Chondrocyte (in vitro differentiated cells): Measurements from ENCODE around the gene RAB11FIP3. TPM values are rescaled to one million over a fixed set of nuclear protein-coding genes. Genes with fewer than 3 reads are reported as not detected.
"Not testable (repeated sequence)": the region's sequence is repeated elsewhere in the genome, so short reads cannot be mapped to it uniquely, and the experiment has no call there.

Experiments used
- DNase-seq: peaks from one replicate; pipeline ENCODE4 v3.0.0; 2021; ENCODE audit warnings: mixed read lengths, low spot score
- H3K27ac Mint-ChIP-seq: one replicate; pipeline ENCODE4 v1.8.0; 2021; ENCODE audit warnings: mild to moderate bottlenecking, moderate library complexity, mixed read lengths; ENCODE audit not compliant: unreplicated experiment
- H3K27me3 Mint-ChIP-seq: 2 replicates; pipeline ENCODE4 v1.8.0; 2021; ENCODE audit warnings: low read depth, mixed read lengths
- H3K36me3 Mint-ChIP-seq: 2 replicates; pipeline ENCODE4 v1.8.0; 2021; ENCODE audit warnings: low read depth, mixed read lengths
- H3K4me1 Mint-ChIP-seq: 2 replicates; pipeline ENCODE4 v1.8.0; 2021; ENCODE audit warnings: low read depth, mild to moderate bottlenecking, mixed read lengths
- H3K4me3 Mint-ChIP-seq: one replicate; pipeline ENCODE4 v1.8.0; 2021; ENCODE audit warnings: mild to moderate bottlenecking, moderate library complexity, mixed read lengths; ENCODE audit not compliant: unreplicated experiment
- H3K9me3 Mint-ChIP-seq: 2 replicates; pipeline ENCODE4 v1.8.0; 2021; ENCODE audit warnings: low read depth, mixed read lengths
- CTCF ChIP-seq: fragments of 200-600 bp; sonication (generic); IDR thresholded peaks from 2 replicates; pipeline ENCODE4 v1.5.0; 2021; ENCODE audit warnings: antibody characterized with exemption, mild to moderate bottlenecking, moderate library complexity
- total RNA-seq: library from RNA; stranded (reverse); gene quantifications from 3 replicates; pipeline ENCODE4 v1.2.1, GENCODE V29; 2021

The RAB11FIP3 gene
- total RNA-seq, 1 donor from 2014 or later, result 45.1 TPM

- Mint-ChIP-seq H3K4me1 (peaks cover 8% of the 10 kb centered on the region), H3K4me3 (no peak overlapping the region), H3K27ac (peak overlapping the region; percentile 32), H3K27me3 (no peaks in the 10 kb centered on the region), H3K36me3 (peaks cover 15% of the 10 kb centered on the region), H3K9me3 (no peaks in the 10 kb centered on the region)
- DNase-seq, result no peak
- TF ChIP-seq CTCF, result no peak
Observed at GRCh38 chr16:492211-492875, 66.9 kb downstream of the RAB11FIP3 start.

GRCh38 chr16:494676-495075, 69.2 kb downstream of the RAB11FIP3 start:
- peak overlapping the region; percentile 32 for H3K27ac Mint-ChIP-seq
- H3K4me3 Mint-ChIP-seq, H3K9me3 Mint-ChIP-seq, H3K4me1 Mint-ChIP-seq, H3K27me3 Mint-ChIP-seq, DNase-seq: not testable (repeated sequence)
- H3K36me3 Mint-ChIP-seq, result peaks cover 14% of the 10 kb centered on the region

- peaks cover 8% of the 10 kb centered on the region for H3K4me1 Mint-ChIP-seq
- no peak for DNase-seq
- peak; percentile 64 for TF ChIP-seq CTCF
- no peak overlapping the region for H3K27ac Mint-ChIP-seq
- H3K9me3 Mint-ChIP-seq, result no peaks in the 10 kb centered on the region
- H3K4me3 Mint-ChIP-seq, result no peak overlapping the region
- H3K36me3 Mint-ChIP-seq, result peaks cover 15% of the 10 kb centered on the region
- H3K27me3 Mint-ChIP-seq, result no peaks in the 10 kb centered on the region
Observed at GRCh38 chr16:495127-495748, 69.8 kb downstream of the RAB11FIP3 start.

- no peak for DNase-seq
- H3K4me1 Mint-ChIP-seq, result peaks cover 6% of the 10 kb centered on the region
- H3K4me3 Mint-ChIP-seq, result no peak overlapping the region
- no peak for TF ChIP-seq CTCF
- H3K36me3 Mint-ChIP-seq, result peaks cover 13% of the 10 kb centered on the region
- H3K27ac Mint-ChIP-seq, result no peak overlapping the region
- no peaks in the 10 kb centered on the region for H3K9me3 Mint-ChIP-seq
- no peaks in the 10 kb centered on the region for H3K27me3 Mint-ChIP-seq
Observed at GRCh38 chr16:496097-496886, 70.8 kb downstream of the RAB11FIP3 start.

GRCh38 chr16:497258-497657, 71.8 kb downstream of the RAB11FIP3 start:
- no peak overlapping the region for H3K4me3 Mint-ChIP-seq
- no peaks in the 10 kb centered on the region for H3K27me3 Mint-ChIP-seq
- no peak for DNase-seq
- H3K36me3 Mint-ChIP-seq, result peaks cover 11% of the 10 kb centered on the region
- H3K27ac Mint-ChIP-seq, result no peak overlapping the region
- no peaks in the 10 kb centered on the region for H3K9me3 Mint-ChIP-seq
- no peaks in the 10 kb centered on the region for H3K4me1 Mint-ChIP-seq
- TF ChIP-seq CTCF, result no peak
